ENCODE results near the gene SNCB. TPM values are rescaled to one million over a fixed set of nuclear protein-coding genes. Genes with fewer than 3 reads are reported as not detected.

Gene SNCB
- total and polyA plus RNA-seq, 2 of the 8 experiments (the other 6 are each of a cell fraction or from before 2014, with no cell fraction given): 4.2 to 5.9 TPM

DNA sequence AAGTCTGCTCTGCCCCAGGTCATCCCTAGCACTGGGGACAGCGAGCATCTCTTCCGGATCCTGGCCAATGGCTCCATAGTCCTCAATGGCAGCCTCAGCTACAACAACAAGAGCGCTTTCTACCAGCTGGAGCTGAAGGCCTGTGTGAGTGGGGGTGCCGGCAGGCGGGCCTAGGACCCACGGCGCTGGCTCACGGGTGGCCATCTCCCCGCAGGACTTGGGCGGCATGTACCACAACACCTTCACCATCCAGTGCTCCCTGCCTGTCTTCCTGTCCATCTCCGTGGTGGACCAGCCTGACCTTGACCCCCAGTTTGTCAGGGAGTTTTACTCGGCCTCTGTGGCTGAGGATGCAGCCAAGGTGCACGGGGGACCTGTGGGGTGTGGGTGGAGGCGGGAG, 55.3 kb downstream of the SNCB start:
- no peak overlapping the region for H3K27ac ChIP-seq (ENCODE audit: low read depth, low read length)
- no peak overlapping the region for H2AFZ ChIP-seq (ENCODE audit: low read length)
- TF ChIP-seq KDM1A (IDR thresholded peaks at IDR 0.05; ENCODE audit: borderline replicate concordance, low read length) (no peak), SIN3A (conservative IDR thresholded peaks at IDR 0.05 in 1 of 2, IDR thresholded peaks at IDR 0.05 in 1 of 2; ENCODE audit: low read depth in 1 of 2, low read length in 2 of 2) (no peak), SAP30 (IDR thresholded peaks at IDR 0.05; ENCODE audit: insufficient read depth, insufficient replicate concordance, low read length) (no peak), TAF1 (IDR thresholded peaks at IDR 0.05; ENCODE audit: low read depth, low read length) (no peak), RXRA (IDR thresholded peaks at IDR 0.05; ENCODE audit: insufficient read depth, low read depth, low read length) (no peak), TBP (IDR thresholded peaks at IDR 0.05; ENCODE audit: low read depth, low read length) (no peak), MAX (IDR thresholded peaks at IDR 0.05) (no peak), TEAD4 (IDR thresholded peaks at IDR 0.05; ENCODE audit: low read depth, low read length) (no peak), HDAC2 (IDR thresholded peaks at IDR 0.05; ENCODE audit: borderline replicate concordance in 1 of 2, low read depth in 2 of 2, low read length in 2 of 2) (no peak), SRF (IDR thresholded peaks at IDR 0.05; ENCODE audit: low read depth, low read length) (no peak), ASH2L (IDR thresholded peaks at IDR 0.05; ENCODE audit: low read length) (no peak), E2F6 (IDR thresholded peaks at IDR 0.05) (no peak), MAFK (IDR thresholded peaks at IDR 0.05; ENCODE audit: low read depth, low read length) (no peak)

More for the DNA sequence above, 55.3 kb downstream of the SNCB start:
- Histone ChIP-seq H3K56ac (replicated peaks; ENCODE audit: insufficient read length, low read depth, low read length) (no peak overlapping the region), H2AK5ac (ENCODE audit: low read depth, low read length) (no peak overlapping the region), H3K27me3 (replicated peaks in 1 of 4; ENCODE audit: control insufficient read depth in 3 of 4, extremely low read depth in 1 of 4, insufficient read depth in 3 of 4, low read length in 3 of 4) (peaks cover 0 to 2% (median 0%) of the 10 kb centered on the region in 4 experiments; a peak in 2 of 7 replicates), H4K91ac (replicated peaks; ENCODE audit: insufficient read length, low read length) (no peak overlapping the region), H3K79me2 (ENCODE audit: control insufficient read depth in 1 of 2, insufficient read depth in 2 of 2, low read length in 2 of 2) (no peaks in the 10 kb centered on the region), H3K79me1 (ENCODE audit: low read depth, low read length) (no peaks in the 10 kb centered on the region), H3K23me2 (ENCODE audit: low read depth, low read length) (no peaks in the 10 kb centered on the region), H3K36me3 (ENCODE audit: control insufficient read depth in 2 of 4, insufficient read depth in 4 of 4, low read length in 3 of 4) (no peaks in the 10 kb centered on the region), H3K9me3 (ENCODE audit: insufficient read depth in 2 of 2, low read depth in 1 of 2, low read length in 1 of 2) (no peaks in the 10 kb centered on the region), H2BK15ac (ENCODE audit: low read length) (no peak overlapping the region), H2BK20ac (ENCODE audit: low read length) (no peak overlapping the region), H4K5ac (ENCODE audit: insufficient read length, low read depth, low read length) (no peak overlapping the region), H2BK120ac (replicated peaks; ENCODE audit: low read depth, low read length) (no peak overlapping the region), H3K4me3 (ENCODE audit: extremely low read depth in 1 of 4, insufficient read depth in 2 of 4, low read depth in 3 of 4, low read length in 4 of 4) (no peak overlapping the region), H3K4me1 (replicated peaks in 1 of 4; ENCODE audit: control insufficient read depth in 3 of 4, insufficient read depth in 4 of 4, low read length in 3 of 4) (peaks cover 0 to 2% (median under 1%) of the 10 kb centered on the region in 4 experiments; a peak in 1 of 7 replicates), H2BK5ac (ENCODE audit: low read depth, low read length) (no peak overlapping the region), H3K23ac (ENCODE audit: insufficient read length) (no peak overlapping the region), H3K4ac (replicated peaks; ENCODE audit: insufficient read length, low read depth, low read length) (no peak overlapping the region), H3K9ac (replicated peaks in 1 of 4; ENCODE audit: extremely low read depth in 1 of 4, low read depth in 3 of 4, low read length in 3 of 4) (no peak overlapping the region), H2BK12ac (ENCODE audit: low read depth, low read length) (no peak overlapping the region), H3K18ac (ENCODE audit: extremely low read depth, low read length) (no peak overlapping the region), H4K20me1 (replicated peaks in 1 of 2; ENCODE audit: control insufficient read depth in 1 of 2, insufficient read depth in 2 of 2, low read length in 2 of 2) (no peaks in the 10 kb centered on the region), H4K8ac (ENCODE audit: extremely low read depth, insufficient read depth, low read length) (no peak overlapping the region), H3K14ac (ENCODE audit: insufficient read length) (no peak overlapping the region), H3K4me2 (ENCODE audit: insufficient read depth in 1 of 2, low read depth in 2 of 2, low read length in 2 of 2) (no peak overlapping the region)
- 92% methylated on average over 14 of the region's 14 CpGs; no CpG with 5 or more reads in 1 of the 2 experiments for WGBS, 2 experiments (ENCODE audit: extremely low coverage in 1 of 2, insufficient coverage in 1 of 2, insufficient read length in 1 of 2, insufficient replicate concordance in 2 of 2, low coverage in 1 of 2, low lambda C conversion rate in 2 of 2, missing lambda C conversion rate in 1 of 2)
- POLR2A ChIA-PET (ENCODE audit: partially characterized antibody): interaction anchor here (1.2 kb wide), 1 partner anchor 56 kb away, joined by 3 read pairs; the partner anchor contains the start of genes EIF4E1B and SNCB
- CTCF ChIA-PET (ENCODE audit: partially characterized antibody): interaction anchor here (0.6 to 3.5 kb wide), 15 partner anchors 8 to 540 kb away, joined by 3 to 18 read pairs (median 4); partner anchors contain the start of genes CDHR2, EIF4E1B and SNCB
- no peak for FAIRE-seq
- DNase-seq (ENCODE audit: low read depth in 1 of 2, low spot score in 2 of 2): no peak
